Measurements from ENCODE around the gene AKT1S1.

AKT1S1 gene

GRCh38 chr19:49869484-49870308 lies 7.5 kb downstream of the AKT1S1 start:
- peak; percentile 64 to 82 (median 77) for DNase-seq (ENCODE audit: low read depth in 4 of 4, low spot score in 1 of 4)

DNA sequence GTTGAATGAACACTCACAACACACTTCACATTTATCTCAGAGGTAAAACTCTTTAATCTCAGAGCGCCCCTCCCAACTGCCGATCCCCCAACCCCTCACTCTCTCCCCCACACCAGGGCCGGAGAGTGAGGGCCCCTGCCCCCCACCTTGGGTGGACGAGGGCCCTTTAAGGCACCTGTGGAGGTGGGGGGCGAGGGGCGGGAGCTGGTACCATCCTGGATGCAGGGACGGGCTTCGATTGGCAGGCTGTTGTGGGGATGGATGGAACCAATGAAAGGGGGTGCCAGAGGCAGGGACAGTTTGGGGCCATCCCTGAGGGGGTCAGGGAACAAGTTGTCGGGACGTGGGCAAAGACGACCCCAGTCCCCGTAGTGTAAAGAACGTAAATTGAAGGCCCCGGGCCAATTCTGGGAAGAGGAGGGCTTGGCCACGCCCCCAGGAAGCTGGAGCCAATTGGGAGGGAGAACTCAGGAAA lies 8.1 kb downstream of the AKT1S1 start:
- DNase-seq (ENCODE audit: low read depth in 4 of 4, low spot score in 1 of 4), result peak in 2 of 4 experiments; percentile 20 to 58

- peak; percentile 64 to 96 (median 80) for DNase-seq (ENCODE audit: low read depth in 4 of 4, low spot score in 1 of 4)
Measured at GRCh38 chr19:49866933-49867782, 10.0 kb downstream of the AKT1S1 start, which contains the start of gene PNKP. Gene PNKP, minus strand, starts transcription at chr19:49867576. Its CDS starts 372 bp downstream, at chr19:49867204.

- DNase-seq (ENCODE audit: low read depth in 4 of 4, low spot score in 1 of 4), result no peak
Measured at GRCh38 chr19:49864890-49865289, 12.3 kb downstream of the AKT1S1 start.

DNA sequence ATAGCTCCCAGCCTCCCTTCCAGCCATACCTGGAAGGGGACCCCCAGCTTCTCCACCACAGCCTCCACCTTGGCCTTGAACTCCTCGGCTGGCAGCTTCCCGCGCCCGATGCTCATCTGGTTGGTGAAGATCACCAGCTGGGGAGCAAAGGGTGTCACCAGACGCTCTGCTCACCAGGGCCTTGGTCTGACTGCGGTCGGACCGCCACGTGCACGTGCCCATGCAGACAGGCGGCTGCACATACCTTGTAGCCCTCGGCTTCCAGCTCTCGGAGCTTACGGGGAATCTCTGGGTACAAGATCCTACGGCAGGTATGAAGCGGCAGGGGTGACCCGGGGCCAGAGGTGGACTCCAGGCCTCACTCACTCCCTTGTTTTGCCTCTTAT lies 13.2 kb downstream of the AKT1S1 start:
- DNase-seq (ENCODE audit: low read depth in 4 of 4, low spot score in 1 of 4), result no peak

GRCh38 chr19:49863254-49863934 lies 13.8 kb downstream of the AKT1S1 start:
- DNase-seq (ENCODE audit: low read depth in 4 of 4, low spot score in 1 of 4), result no peak

- DNase-seq (ENCODE audit: low read depth in 4 of 4, low spot score in 1 of 4), result no peak
Measured at GRCh38 chr19:49862391-49863253, 14.5 kb downstream of the AKT1S1 start.

GRCh38 chr19:49861541-49862378 lies 15.4 kb downstream of the AKT1S1 start:
- no peak for DNase-seq (ENCODE audit: low read depth in 4 of 4, low spot score in 1 of 4)

DNA sequence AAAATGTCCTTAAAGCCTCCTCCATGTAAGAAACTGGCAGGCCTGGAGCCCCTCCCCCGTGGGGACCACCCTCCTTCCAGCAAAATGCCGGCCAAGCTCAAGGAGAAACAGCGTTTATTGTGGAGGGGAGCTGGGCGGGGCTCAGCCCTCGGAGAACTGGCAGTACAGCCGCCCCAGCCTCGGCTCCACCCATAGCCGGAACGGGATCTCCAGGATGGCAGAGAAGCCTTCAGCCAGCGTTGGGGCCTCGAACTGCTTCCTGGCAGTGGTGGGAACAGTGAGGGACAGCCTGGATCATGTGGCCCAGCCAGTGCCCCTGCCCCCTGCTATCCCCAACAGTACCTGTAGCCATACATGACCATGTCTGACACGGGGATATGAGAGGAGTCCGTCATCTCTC lies 16.0 kb downstream of the AKT1S1 start:
- no peak for DNase-seq (ENCODE audit: low read depth in 4 of 4, low spot score in 1 of 4)

- no peak for DNase-seq (ENCODE audit: low read depth in 4 of 4, low spot score in 1 of 4)
Measured at GRCh38 chr19:49860336-49861102, 16.6 kb downstream of the AKT1S1 start.

GRCh38 chr19:49859682-49860335 lies 17.3 kb downstream of the AKT1S1 start:
- no peak for DNase-seq (ENCODE audit: low read depth in 4 of 4, low spot score in 1 of 4)

GRCh38 chr19:49858088-49858985 lies 18.8 kb downstream of the AKT1S1 start:
- DNase-seq (ENCODE audit: low read depth in 4 of 4, low spot score in 1 of 4), result no peak

DNA sequence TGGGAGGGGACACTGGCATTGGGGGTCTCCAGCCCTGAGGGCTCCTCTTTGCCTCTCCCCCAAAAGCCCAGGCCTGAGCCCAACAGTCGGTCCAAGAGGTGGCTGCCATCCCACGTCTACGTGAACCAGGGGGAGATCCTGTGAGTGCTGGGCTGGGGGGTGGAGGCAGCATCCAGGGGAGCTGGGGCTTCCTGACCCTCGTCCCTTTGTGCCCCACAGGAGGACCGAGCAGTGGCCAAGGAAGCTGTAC lies 19.4 kb downstream of the AKT1S1 start:
- no peak for DNase-seq (ENCODE audit: low read depth in 4 of 4, low spot score in 1 of 4)

GRCh38 chr19:49857061-49857837 lies 19.9 kb downstream of the AKT1S1 start:
- DNase-seq (ENCODE audit: low read depth in 4 of 4, low spot score in 1 of 4), result no peak

DNA sequence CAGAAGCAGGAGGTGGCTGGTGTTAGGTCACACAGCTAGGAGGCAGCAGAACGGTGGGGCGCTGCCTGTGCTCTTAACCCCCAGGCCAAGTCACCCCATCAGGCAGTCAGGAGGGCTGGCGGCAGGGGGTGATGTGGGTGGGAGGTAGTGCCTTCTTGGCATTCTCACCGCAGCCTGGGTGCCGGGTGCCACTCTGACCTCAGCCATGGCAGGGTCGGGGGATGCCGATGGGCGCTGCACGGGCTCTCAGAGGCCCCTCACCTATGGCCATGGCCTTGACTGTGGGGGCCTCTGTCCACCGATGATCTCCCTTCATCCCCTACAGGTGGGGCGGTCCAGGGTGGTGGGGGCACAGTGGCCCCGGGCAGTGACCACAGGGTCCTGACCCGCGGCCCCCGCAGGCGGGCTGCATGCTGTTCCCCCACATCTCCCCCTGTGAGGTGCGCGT lies 20.6 kb downstream of the AKT1S1 start:
- no peak for DNase-seq (ENCODE audit: low read depth in 4 of 4, low spot score in 1 of 4)

- no peak for DNase-seq (ENCODE audit: low read depth in 4 of 4, low spot score in 1 of 4)
Measured at GRCh38 chr19:49855676-49856573, 21.2 kb downstream of the AKT1S1 start.
